A673 (cell line): ENCODE results near the gene IRAG1. TPM values are rescaled to one million over a fixed set of nuclear protein-coding genes. Genes with fewer than 3 reads are reported as not detected.

ENCODE experiments used
- BruUV-seq: library from RNA; stranded (reverse); fragments of 400-500 nt; replicated peaks from 2 replicates; lab custom pipeline; 2021; lab: Mats Ljungman, UMichigan
- CTCF ChIA-PET: fragments of 300-600 bp; sonication (Branson Sonifier 250); formaldehyde crosslinking; loops from one replicate; lab custom pipeline; 2022; ENCODE audit warnings: antibody characterized with exemption; lab: Charles Lee
- POLR2A ChIA-PET: fragments of 300-600 bp; sonication (Branson Sonifier 250); formaldehyde crosslinking; loops from one replicate; lab custom pipeline; 2022; ENCODE audit warnings: antibody characterized with exemption; ENCODE audit not compliant: low non-redundant PET; lab: Charles Lee
- DNase-seq: peaks from one replicate; pipeline ENCODE4 v3.0.0-alpha.2; 2015; ENCODE audit warnings: low spot score
- H3K27ac ChIP-seq: fragments of 200-600 bp; sonication (generic); 2 replicates; pipeline ENCODE4 v1.5.1; 2016; ENCODE audit warnings: mixed run types, low read depth, mild to moderate bottlenecking, mixed read lengths, antibody characterized with exemption, low read length; ENCODE audit not compliant: poor library complexity, severe bottlenecking
- H3K27me3 ChIP-seq: fragments of 200-600 bp; sonication (generic); replicated peaks from 2 replicates; pipeline ENCODE4 v1.6.1; 2017; ENCODE audit warnings: mixed run types, low read depth, mild to moderate bottlenecking, mixed read lengths, antibody characterized with exemption, low read length; ENCODE audit not compliant: insufficient read depth, poor library complexity
- H3K36me3 ChIP-seq: fragments of 200-600 bp; sonication (generic); 2 replicates; pipeline ENCODE4 v1.6.1; 2016; ENCODE audit warnings: mixed run types, mild to moderate bottlenecking, mixed read lengths, antibody characterized with exemption, low read length; ENCODE audit not compliant: insufficient read depth, poor library complexity, severe bottlenecking
- H3K4me1 ChIP-seq: fragments of 200-600 bp; sonication (generic); 2 replicates; pipeline ENCODE4 v1.6.1; 2017; ENCODE audit warnings: mixed run types, mild to moderate bottlenecking, mixed read lengths, antibody characterized with exemption, low read length; ENCODE audit not compliant: insufficient read depth, poor library complexity, severe bottlenecking
- H3K4me3 ChIP-seq: fragments of 200-600 bp; sonication (generic); 2 replicates; pipeline ENCODE4 v1.5.1; 2016; ENCODE audit warnings: low read depth, mixed run types, mild to moderate bottlenecking, mixed read lengths, low read length; ENCODE audit not compliant: poor library complexity, severe bottlenecking
- H3K9me3 ChIP-seq: fragments of 200-600 bp; sonication (generic); 2 replicates; pipeline ENCODE4 v1.6.1; 2016; ENCODE audit warnings: mixed run types, low read depth, mild to moderate bottlenecking, mixed read lengths, antibody characterized with exemption, low read length; ENCODE audit not compliant: poor library complexity, severe bottlenecking
- EZH2 ChIP-seq: fragments of 200-600 bp; sonication (generic); IDR thresholded peaks from 2 replicates; pipeline ENCODE4 v1.6.1; 2017; ENCODE audit warnings: borderline replicate concordance, low read depth, mild to moderate bottlenecking, mixed read lengths, antibody characterized with exemption, low read length; ENCODE audit not compliant: poor library complexity, severe bottlenecking
- intact Hi-C: fragments of 100-400 bp; cut with micrococcal nuclease; formaldehyde crosslinking; loops from one replicate; pipeline ENCODE4 v1.10.0; 2022; ENCODE audit not compliant: unreplicated experiment
- total RNA-seq: library from RNA; stranded (reverse); gene quantifications from 2 replicates; pipeline ENCODE4 v1.2.3, GENCODE V29; 2021
- TF ChIP-seq, protein P1 (sequence below): fragments of 300-800, 200-600 bp; sonication (generic); conservative IDR thresholded peaks from 2 replicates; pipeline ENCODE4 v1.5.1; 2017; ENCODE audit warnings: low read depth, mild to moderate bottlenecking, antibody characterized with exemption, low read length, moderate library complexity, mixed read lengths

IRAG1 gene
- total RNA-seq, 1 experiment from 2014 or later, result 0.26 TPM

DNA sequence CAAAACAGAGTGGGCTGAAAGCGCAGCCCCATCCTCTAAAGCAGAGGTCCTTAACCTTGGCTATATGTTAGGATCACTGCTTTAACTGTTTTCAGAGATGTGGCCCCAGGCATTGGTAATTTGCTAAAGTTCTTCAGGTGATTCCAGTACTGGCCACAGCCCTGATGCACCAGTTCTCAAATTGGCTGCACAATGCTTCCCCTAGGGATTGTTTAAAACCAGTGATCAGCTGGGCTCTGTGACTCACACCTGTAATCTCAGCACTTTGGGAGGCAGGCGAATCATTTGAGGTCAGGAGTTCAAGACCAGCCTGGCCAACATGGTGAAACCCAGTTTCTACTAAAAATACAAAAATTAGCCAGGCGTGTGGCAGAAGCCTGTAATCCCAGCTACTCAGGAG, 8.4 kb upstream of the IRAG1 start:
- Histone ChIP-seq H3K36me3 (no peaks in the 10 kb centered on the region), H3K9me3 (no peaks in the 10 kb centered on the region), H3K27me3 (no peaks in the 10 kb centered on the region), H3K4me1 (peaks cover 5% of the 10 kb centered on the region), H3K4me3 (no peak overlapping the region), H3K27ac (no peak overlapping the region)
- CTCF ChIA-PET, result no interaction called here
- TF ChIP-seq, protein P1, sequence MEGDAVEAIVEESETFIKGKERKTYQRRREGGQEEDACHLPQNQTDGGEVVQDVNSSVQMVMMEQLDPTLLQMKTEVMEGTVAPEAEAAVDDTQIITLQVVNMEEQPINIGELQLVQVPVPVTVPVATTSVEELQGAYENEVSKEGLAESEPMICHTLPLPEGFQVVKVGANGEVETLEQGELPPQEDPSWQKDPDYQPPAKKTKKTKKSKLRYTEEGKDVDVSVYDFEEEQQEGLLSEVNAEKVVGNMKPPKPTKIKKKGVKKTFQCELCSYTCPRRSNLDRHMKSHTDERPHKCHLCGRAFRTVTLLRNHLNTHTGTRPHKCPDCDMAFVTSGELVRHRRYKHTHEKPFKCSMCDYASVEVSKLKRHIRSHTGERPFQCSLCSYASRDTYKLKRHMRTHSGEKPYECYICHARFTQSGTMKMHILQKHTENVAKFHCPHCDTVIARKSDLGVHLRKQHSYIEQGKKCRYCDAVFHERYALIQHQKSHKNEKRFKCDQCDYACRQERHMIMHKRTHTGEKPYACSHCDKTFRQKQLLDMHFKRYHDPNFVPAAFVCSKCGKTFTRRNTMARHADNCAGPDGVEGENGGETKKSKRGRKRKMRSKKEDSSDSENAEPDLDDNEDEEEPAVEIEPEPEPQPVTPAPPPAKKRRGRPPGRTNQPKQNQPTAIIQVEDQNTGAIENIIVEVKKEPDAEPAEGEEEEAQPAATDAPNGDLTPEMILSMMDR, result no peak
- no peak for TF ChIP-seq EZH2
- no TSS peak for BruUV-seq
- POLR2A ChIA-PET, result no interaction called here
- no peak for DNase-seq
- intact Hi-C loops, result no loop called here

DNA sequence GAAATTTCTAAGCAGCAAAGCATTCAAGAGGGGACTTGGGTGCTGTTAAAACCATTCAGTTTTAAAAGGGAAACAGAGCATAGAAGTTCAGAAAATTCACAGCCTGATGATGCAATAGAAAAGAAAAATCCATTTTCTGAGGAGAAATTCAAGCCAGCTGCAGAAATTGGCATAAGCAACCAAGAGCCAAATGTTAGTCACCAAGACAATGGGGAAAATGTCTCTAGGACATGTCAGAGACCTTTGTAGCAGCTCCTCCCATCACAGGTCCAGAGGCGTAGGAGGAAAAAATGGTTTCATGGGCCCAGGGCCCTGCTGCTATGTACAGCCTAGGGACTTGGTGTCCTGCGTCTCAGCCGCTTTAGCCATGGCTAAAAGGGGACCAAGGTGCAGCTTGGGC, 5.5 kb upstream of the IRAG1 start:
- no peak overlapping the region for H3K27ac ChIP-seq
- CTCF ChIA-PET, result no interaction called here
- no peaks in the 10 kb centered on the region for H3K9me3 ChIP-seq
- H3K4me3 ChIP-seq, result no peak overlapping the region
- H3K27me3 ChIP-seq, result no peaks in the 10 kb centered on the region
- intact Hi-C loops, result no loop called here
- no peak for DNase-seq
- no peaks in the 10 kb centered on the region for H3K36me3 ChIP-seq
- TF ChIP-seq, protein P1, result no peak
- TF ChIP-seq EZH2, result no peak
- POLR2A ChIA-PET, result no interaction called here
- peaks cover 5% of the 10 kb centered on the region for H3K4me1 ChIP-seq
- no TSS peak for BruUV-seq

DNA sequence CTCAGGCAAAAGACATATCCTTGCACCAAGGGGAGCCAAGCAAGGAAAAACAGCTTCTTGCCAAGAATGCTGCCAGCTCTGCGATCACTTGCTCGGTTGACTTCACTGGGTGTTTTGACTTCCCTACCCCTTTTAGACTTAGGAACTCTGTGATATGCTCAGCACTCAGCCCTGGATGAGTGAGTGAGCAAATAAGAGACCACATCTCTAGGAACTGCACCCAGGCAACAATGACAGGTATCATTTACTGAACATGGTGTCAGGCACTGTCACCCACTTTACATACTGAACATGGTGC, 3.7 kb upstream of the IRAG1 start:
- CTCF ChIA-PET, result no interaction called here
- no peak for DNase-seq
- no TSS peak for BruUV-seq
- Histone ChIP-seq H3K4me1 (no peaks in the 10 kb centered on the region), H3K4me3 (no peak overlapping the region), H3K27ac (no peak overlapping the region), H3K9me3 (no peaks in the 10 kb centered on the region), H3K36me3 (no peaks in the 10 kb centered on the region), H3K27me3 (no peaks in the 10 kb centered on the region)
- TF ChIP-seq, protein P1, result no peak
- TF ChIP-seq EZH2, result no peak
- POLR2A ChIA-PET, result interaction anchor here (0.6 kb wide), 1 partner anchor 203 kb away, joined by 3 read pairs; no protein-coding TSS in a partner anchor
- intact Hi-C loops, result no loop called here
